ENCODE data around the gene NUDT13. TPM values are rescaled to one million over a fixed set of nuclear protein-coding genes. Genes with fewer than 3 reads are reported as not detected.

Gene NUDT13
- total RNA-seq, 1 donor from 2014 or later: 2.3 TPM

GRCh38 chr10:73119952-73120351 lies 9.7 kb downstream of the NUDT13 start:
- Histone ChIP-seq H3K36me3 (peaks cover 23% of the 10 kb centered on the region), H3K4me3 (no peak overlapping the region)

GRCh38 chr10:73126343-73126742 lies 16.1 kb downstream of the NUDT13 start:
- no peak for TF ChIP-seq CTCF (IDR thresholded peaks at IDR 0.05)
- ATAC-seq (no peak), DNase-seq (no peak)
- no peaks in the 10 kb centered on the region for H3K4me1 ChIP-seq
- H3K4me3 ChIP-seq: no peak overlapping the region
- no peaks in the 10 kb centered on the region for H3K27me3 ChIP-seq
- peaks cover 78% of the 10 kb centered on the region for H3K36me3 ChIP-seq
- no peak overlapping the region for H3K27ac ChIP-seq
- H3K9me3 ChIP-seq: no peaks in the 10 kb centered on the region
- intact Hi-C loops (cut with DNase I): no loop called here

More at GRCh38 chr10:73119952-73120351, 9.7 kb downstream of the NUDT13 start:
- DNase-seq: no peak
- Histone ChIP-seq H3K27ac (no peak overlapping the region), H3K27me3 (no peaks in the 10 kb centered on the region), H3K9me3 (no peaks in the 10 kb centered on the region), H3K4me1 (no peaks in the 10 kb centered on the region)
- ATAC-seq: no peak
- intact Hi-C loops (cut with DNase I): no loop called here
- TF ChIP-seq CTCF (IDR thresholded peaks at IDR 0.05): no peak

- TF ChIP-seq CTCF (IDR thresholded peaks at IDR 0.05): no peak
- intact Hi-C loops (cut with DNase I): no loop called here
- Histone ChIP-seq H3K4me1 (no peaks in the 10 kb centered on the region), H3K4me3 (no peak overlapping the region), H3K9me3 (no peaks in the 10 kb centered on the region), H3K27ac (no peak overlapping the region), H3K36me3 (peaks cover 95% of the 10 kb centered on the region), H3K27me3 (no peaks in the 10 kb centered on the region)
- ATAC-seq (no peak), DNase-seq (no peak)
Observed at GRCh38 chr10:73131301-73131700, 21.0 kb downstream of the NUDT13 start.

- H3K9me3 ChIP-seq: no peaks in the 10 kb centered on the region
- TF ChIP-seq CTCF (IDR thresholded peaks at IDR 0.05): no peak
- no peaks in the 10 kb centered on the region for H3K4me1 ChIP-seq
- DNase-seq (no peak), ATAC-seq (no peak)
- peaks cover 95% of the 10 kb centered on the region for H3K36me3 ChIP-seq
- H3K4me3 ChIP-seq: no peak overlapping the region
- no peaks in the 10 kb centered on the region for H3K27me3 ChIP-seq
- no peak overlapping the region for H3K27ac ChIP-seq
- intact Hi-C loops (cut with DNase I): no loop called here
Observed at GRCh38 chr10:73131913-73132686, 21.8 kb downstream of the NUDT13 start.

GRCh38 chr10:73134727-73135126 lies 24.5 kb downstream of the NUDT13 start:
- Histone ChIP-seq H3K36me3 (peaks cover 98% of the 10 kb centered on the region), H3K4me1 (no peaks in the 10 kb centered on the region), H3K27ac (no peak overlapping the region), H3K4me3 (no peak overlapping the region), H3K9me3 (no peaks in the 10 kb centered on the region), H3K27me3 (no peaks in the 10 kb centered on the region)
- intact Hi-C loops (cut with DNase I): no loop called here
- no peak for TF ChIP-seq CTCF (IDR thresholded peaks at IDR 0.05)
- ATAC-seq (no peak), DNase-seq (no peak)

All from upper lobe of right lung (tissue), 1 donor.